Measurements from ENCODE around the gene USH2A. TPM values are rescaled to one million over a fixed set of nuclear protein-coding genes. Genes with fewer than 3 reads are reported as not detected.
"Not testable (repeated sequence)": the region's sequence is repeated elsewhere in the genome, so short reads cannot be mapped to it uniquely, and the experiment has no call there.

The USH2A gene
- total and polyA plus RNA-seq, 11 donors: 0.03 to 4.7 (median 1.7) TPM

DNA sequence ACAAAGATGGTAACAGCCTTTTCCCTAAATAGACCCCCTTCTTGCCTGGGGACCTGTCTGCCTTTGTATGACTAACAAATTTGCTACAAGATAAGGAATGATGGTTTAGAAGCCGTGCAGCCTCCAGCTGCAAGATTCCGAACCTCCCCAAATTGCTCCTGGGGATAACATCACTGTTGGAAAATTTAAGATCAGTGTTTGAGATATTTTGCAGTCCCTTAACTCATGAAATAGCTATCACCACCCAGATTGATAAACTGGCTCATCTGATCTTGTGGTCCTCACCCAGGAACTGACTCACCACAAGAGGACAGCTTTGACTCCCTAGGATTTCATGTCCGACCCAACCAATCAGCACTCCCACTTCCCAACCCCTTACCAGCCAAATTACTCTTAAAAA, 254.7 kb downstream of the USH2A start:
- Histone ChIP-seq H3K36me3 (no peaks in the 10 kb centered on the region), H3K4me3 (no peak overlapping the region), H3K4me1 (no peaks in the 10 kb centered on the region), H3K27ac (no peak overlapping the region), H3K9me3 (no peaks in the 10 kb centered on the region), H3K27me3 (no peaks in the 10 kb centered on the region)
- ATAC-seq: no peak
- WGBS, 4 donors: 70 to 80% (median 76%) methylated on average over 3 of the region's 3 CpGs
- TF ChIP-seq, protein P1, sequence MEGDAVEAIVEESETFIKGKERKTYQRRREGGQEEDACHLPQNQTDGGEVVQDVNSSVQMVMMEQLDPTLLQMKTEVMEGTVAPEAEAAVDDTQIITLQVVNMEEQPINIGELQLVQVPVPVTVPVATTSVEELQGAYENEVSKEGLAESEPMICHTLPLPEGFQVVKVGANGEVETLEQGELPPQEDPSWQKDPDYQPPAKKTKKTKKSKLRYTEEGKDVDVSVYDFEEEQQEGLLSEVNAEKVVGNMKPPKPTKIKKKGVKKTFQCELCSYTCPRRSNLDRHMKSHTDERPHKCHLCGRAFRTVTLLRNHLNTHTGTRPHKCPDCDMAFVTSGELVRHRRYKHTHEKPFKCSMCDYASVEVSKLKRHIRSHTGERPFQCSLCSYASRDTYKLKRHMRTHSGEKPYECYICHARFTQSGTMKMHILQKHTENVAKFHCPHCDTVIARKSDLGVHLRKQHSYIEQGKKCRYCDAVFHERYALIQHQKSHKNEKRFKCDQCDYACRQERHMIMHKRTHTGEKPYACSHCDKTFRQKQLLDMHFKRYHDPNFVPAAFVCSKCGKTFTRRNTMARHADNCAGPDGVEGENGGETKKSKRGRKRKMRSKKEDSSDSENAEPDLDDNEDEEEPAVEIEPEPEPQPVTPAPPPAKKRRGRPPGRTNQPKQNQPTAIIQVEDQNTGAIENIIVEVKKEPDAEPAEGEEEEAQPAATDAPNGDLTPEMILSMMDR (IDR thresholded peaks at IDR 0.05): no peak
- TF ChIP-seq POLR2A (IDR thresholded peaks at IDR 0.05): no peak
- intact Hi-C loops (cut with DNase I): no loop called here
- DNase-seq: no peak

DNA sequence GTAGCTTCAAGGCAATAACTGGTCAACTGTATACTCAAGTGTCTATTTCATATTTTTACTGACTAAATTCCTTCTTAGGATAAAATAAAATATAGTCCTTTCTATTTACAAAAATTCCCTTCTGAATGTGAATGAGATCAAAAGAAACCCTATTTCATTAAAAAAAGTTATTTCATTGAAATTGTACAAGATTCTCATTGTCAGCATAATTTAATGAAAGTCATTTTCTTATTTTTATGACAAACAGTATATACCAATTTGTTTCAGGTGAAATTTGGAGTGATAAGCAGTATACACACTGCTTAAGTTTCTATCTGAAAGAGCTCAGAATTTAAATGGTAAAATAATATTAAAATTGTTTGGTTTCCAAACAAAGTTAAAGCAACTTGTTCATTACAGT, 269.2 kb downstream of the USH2A start:
- H3K36me3 ChIP-seq: no peaks in the 10 kb centered on the region
- ATAC-seq (no peak), DNase-seq (no peak)
- TF ChIP-seq, protein P1 (IDR thresholded peaks at IDR 0.05): no peak
- no peak for TF ChIP-seq POLR2A (IDR thresholded peaks at IDR 0.05)
- no peak overlapping the region for H3K27ac ChIP-seq
- no peaks in the 10 kb centered on the region for H3K4me1 ChIP-seq
- no peak overlapping the region for H3K4me3 ChIP-seq
- no peaks in the 10 kb centered on the region for H3K27me3 ChIP-seq
- H3K9me3 ChIP-seq: peaks cover 0 to 9% (median 0%) of the 10 kb centered on the region in 12 donors
- intact Hi-C loops (cut with DNase I): no loop called here

DNA sequence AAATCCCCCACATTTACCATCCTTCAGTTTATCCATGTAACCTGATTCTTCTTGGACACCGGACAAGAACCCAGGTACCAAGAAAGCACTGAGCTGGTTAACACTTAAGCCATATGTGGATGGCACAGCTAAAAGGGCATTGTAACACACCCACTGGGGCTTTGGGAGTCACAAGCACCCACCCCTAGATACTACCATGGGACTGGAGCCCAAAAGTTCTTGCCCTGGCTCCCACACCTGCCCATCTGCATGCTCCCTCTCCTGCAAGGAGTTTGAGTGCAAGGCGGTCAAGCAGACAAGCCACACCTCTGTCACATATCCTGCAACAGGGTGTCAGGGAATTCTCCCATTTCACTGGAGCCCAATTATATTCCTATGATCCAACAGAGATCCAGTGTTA, 270.1 kb downstream of the USH2A start:
- no peak overlapping the region for H3K27ac ChIP-seq
- H3K27me3 ChIP-seq: no peaks in the 10 kb centered on the region
- no peaks in the 10 kb centered on the region for H3K4me1 ChIP-seq
- H3K36me3 ChIP-seq: no peaks in the 10 kb centered on the region
- 90 to 98% (median 95%) methylated on average over 2 of the region's 2 CpGs for WGBS, 4 donors
- TF ChIP-seq, protein P1 (IDR thresholded peaks at IDR 0.05): no peak
- no peak for TF ChIP-seq POLR2A (IDR thresholded peaks at IDR 0.05)
- DNase-seq (no peak), ATAC-seq (no peak)
- peaks cover 0 to 9% (median 0%) of the 10 kb centered on the region in 12 donors for H3K9me3 ChIP-seq
- no peak overlapping the region for H3K4me3 ChIP-seq
- intact Hi-C loops (cut with DNase I): no loop called here

DNA sequence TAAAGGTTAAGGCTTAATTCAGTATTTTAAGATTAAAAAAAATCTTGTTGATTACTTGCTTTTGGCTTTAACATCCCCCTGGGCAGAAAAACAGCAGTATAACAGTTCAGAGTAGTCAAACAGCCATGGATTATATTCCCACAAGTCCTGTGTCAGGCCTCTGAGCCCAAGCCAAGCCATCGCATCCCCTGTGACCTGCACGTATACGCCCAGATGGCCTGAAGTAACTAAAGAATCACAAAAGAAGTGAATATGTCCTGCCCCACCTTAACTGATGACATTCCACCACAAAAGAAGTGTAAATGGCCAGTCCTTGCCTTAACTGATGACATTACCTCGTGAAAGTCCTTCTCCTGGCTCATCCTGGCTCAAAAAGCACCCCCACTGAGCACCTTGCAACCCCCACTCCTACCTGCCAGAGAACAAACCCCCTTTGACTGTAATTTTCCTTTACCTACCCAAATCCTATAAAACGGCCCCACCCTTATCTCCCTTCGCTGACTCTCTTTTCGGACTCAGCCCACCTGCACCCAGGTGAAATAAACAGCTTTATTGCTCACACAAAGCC, 277.7 kb downstream of the USH2A start:
- H3K27ac ChIP-seq; ATAC-seq; intact Hi-C loops (cut with DNase I); H3K27me3 ChIP-seq; H3K4me3 ChIP-seq; H3K9me3 ChIP-seq; DNase-seq; H3K36me3 ChIP-seq; H3K4me1 ChIP-seq: not testable (repeated sequence)
- WGBS, 4 donors: 71 to 81% (median 79%) methylated on average over 4 to 7 of the region's 7 CpGs
